GM19463 (cell line): ENCODE measurements around the gene SGO2.

Source experiments
- ATAC-seq: cut with Tn5 transposase; IDR thresholded peaks from one replicate; pipeline ENCODE4 v1.9.1; 2021; ENCODE audit warnings: mild to moderate bottlenecking, moderate library complexity; ENCODE audit not compliant: unreplicated experiment

SGO2 gene, protein sequence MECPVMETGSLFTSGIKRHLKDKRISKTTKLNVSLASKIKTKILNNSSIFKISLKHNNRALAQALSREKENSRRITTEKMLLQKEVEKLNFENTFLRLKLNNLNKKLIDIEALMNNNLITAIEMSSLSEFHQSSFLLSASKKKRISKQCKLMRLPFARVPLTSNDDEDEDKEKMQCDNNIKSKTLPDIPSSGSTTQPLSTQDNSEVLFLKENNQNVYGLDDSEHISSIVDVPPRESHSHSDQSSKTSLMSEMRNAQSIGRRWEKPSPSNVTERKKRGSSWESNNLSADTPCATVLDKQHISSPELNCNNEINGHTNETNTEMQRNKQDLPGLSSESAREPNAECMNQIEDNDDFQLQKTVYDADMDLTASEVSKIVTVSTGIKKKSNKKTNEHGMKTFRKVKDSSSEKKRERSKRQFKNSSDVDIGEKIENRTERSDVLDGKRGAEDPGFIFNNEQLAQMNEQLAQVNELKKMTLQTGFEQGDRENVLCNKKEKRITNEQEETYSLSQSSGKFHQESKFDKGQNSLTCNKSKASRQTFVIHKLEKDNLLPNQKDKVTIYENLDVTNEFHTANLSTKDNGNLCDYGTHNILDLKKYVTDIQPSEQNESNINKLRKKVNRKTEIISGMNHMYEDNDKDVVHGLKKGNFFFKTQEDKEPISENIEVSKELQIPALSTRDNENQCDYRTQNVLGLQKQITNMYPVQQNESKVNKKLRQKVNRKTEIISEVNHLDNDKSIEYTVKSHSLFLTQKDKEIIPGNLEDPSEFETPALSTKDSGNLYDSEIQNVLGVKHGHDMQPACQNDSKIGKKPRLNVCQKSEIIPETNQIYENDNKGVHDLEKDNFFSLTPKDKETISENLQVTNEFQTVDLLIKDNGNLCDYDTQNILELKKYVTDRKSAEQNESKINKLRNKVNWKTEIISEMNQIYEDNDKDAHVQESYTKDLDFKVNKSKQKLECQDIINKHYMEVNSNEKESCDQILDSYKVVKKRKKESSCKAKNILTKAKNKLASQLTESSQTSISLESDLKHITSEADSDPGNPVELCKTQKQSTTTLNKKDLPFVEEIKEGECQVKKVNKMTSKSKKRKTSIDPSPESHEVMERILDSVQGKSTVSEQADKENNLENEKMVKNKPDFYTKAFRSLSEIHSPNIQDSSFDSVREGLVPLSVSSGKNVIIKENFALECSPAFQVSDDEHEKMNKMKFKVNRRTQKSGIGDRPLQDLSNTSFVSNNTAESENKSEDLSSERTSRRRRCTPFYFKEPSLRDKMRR

DNA sequence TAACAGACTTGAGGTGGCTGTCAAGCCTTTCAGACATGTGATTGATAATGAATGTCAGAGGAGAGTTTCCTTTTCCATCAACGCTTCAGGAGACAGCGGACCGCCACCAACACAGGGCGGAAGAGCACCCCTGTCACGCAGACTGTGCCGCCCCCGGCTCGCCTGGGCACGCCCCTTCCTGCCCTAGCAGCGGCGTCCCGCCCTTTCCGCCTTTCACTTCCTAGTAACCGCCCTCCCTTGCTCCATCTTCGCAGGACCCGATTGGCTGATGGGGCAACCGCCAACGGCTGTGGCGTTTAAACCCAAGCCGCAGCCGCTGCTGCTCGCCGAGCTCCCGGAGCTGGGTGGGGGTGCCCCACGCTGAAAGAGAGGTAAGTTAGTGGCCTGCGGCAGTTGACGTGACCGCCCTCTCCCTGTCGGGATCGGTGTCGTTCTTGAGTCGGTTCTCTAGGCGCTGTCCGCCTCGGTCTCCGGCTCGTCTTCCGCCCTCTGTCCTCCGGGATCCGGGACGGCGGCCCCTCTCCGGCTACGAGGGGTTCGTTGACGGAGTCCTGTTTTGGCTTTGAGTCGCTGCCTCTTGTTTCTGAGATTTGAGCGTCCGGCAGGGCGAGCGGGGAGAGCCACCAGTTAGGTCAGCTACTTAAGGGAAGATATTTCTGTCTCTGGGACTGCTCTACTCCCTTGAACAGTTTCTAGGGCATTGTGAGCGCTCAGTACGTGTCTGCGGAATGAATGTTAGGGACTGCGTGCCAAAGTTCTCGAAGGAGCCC is at the start of gene SGO2:
TSS of gene SGO2 (plus strand) at position 326 of the 770 bp plus-strand sequence. CDS start 6,769 bp downstream, outside the sequence.
- ATAC-seq = peak; percentile 100

DNA sequence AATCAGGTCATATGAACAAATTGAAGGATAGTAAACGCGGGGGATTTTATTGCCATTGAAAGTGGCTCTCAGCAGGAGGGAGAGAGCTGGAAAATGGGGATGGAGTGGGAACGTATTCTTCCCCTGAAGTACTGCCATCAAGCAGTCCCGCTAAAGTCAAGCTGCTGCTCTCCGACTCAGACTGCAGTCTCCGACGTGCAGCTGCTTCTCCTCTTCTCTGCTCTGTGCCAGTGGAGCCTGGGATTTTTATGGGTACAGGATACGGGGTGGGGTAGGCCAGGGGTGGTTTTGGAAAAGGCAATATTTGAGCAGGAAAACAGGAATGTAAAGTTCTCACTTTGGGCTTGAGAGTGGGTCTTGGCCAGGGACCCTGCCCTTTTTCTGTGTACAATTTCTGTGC is 49.2 kb upstream of the SGO2 start:
- no peak for ATAC-seq

GRCh38 chr2:200477667-200478131 is 48.3 kb upstream of the SGO2 start:
- ATAC-seq = no peak

- ATAC-seq = no peak
Observed at GRCh38 chr2:200479692-200480265, 46.2 kb upstream of the SGO2 start.

GRCh38 chr2:200482194-200482593 is 43.8 kb upstream of the SGO2 start:
- ATAC-seq = peak; percentile 61

GRCh38 chr2:200483729-200484198 is 42.2 kb upstream of the SGO2 start:
- peak; percentile 57 for ATAC-seq

DNA sequence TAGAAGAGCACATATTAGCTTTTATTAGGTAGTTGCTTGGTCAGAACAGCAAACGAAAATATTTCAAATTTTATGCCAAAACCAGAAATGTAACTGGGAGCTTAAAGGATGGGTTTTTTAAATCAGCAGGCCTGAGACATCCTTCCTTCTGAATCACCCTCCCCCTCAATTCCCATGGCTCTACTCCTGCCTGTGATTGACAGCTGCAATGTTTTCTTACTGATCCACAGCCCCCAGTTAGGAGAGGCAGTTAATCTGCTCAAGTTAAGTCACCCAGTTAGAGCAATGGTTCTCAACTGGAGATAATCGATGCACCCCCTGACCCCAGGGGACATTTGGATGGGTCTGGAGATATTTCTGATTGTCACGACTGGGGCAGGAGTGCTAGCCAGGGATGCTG is 41.1 kb upstream of the SGO2 start:
- no peak for ATAC-seq

GRCh38 chr2:200486529-200486928 is 39.5 kb upstream of the SGO2 start:
- no peak for ATAC-seq

GRCh38 chr2:200488169-200488568 is 37.8 kb upstream of the SGO2 start:
- ATAC-seq = no peak

DNA sequence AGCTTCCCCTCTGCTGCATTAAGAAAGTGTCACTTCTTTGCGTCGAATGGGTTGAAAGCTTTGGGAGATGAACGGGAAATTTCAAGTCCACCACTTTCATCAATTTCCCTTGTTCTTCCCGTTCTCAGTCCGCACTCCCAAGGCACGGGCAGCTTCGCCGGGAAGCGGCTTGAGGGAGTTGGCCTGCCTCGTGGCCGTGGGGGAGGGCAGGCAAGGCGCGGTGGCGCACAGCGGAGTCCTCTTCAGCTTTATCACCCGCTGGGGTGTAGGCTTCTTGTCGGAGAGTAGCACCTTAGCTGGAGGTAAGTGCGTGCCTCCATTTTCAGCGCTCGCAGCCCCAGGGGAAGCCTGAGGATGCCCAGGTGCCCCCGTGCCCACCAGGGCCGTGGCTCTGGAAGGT is 36.0 kb upstream of the SGO2 start:
- ATAC-seq = no peak

DNA sequence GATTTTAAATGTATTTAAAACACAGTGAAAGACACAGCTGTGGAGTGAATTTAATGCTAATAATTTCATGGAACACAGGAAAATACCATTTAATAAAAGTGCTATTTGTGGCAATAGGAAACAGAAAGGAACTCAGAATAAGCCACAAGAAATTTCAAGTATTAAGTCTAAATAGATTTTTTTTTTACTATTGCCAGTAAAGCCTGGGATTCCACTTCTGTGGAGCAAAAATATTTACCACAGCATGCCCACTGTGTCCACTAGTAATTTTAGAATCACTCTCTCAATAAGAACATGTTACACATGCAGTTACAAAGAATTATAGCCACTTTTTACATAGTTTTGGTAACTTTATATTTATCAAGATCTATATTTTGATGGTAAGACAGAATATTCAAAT is 33.4 kb upstream of the SGO2 start:
- ATAC-seq = no peak

GRCh38 chr2:200494048-200494447 is 32.0 kb upstream of the SGO2 start:
- ATAC-seq = no peak

GRCh38 chr2:200496696-200497095 is 29.3 kb upstream of the SGO2 start:
- no peak for ATAC-seq

DNA sequence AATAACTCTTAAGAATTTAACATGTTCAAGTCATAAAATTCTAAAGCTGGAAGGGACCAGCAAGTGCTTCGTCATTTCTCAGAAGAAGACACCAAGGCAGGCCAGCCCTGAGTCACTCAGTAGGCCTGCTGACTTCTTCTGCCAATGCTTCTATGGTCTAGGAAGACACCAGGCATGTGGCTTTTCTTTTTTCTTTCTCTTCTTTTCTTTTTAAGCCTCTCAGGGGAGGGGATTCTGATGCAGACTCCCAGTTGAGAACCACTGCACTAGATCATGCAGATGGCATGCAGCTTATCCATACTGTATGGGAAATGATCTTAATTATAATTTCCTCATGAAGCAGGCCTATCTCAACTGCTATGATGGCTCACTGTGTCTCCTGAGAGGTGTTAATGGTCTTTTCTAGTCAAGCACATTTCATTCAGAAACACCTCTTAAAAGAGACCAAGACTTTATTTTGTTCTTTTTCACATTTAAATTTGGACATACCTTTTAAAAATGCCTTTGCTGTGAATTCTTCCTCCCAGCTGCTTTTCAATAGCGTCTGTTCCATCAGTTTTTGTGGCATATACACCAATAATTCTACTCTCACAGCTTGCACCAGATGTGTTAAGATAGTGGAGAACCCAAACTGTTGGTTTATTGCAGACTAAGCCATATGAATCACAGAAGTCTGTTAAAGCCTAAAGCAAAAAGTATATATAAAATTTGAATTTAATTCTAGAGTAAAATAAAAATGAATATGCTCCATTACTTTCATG is 27.4 kb upstream of the SGO2 start:
- ATAC-seq = no peak

- no peak for ATAC-seq
Observed at GRCh38 chr2:200502196-200502595, 23.8 kb upstream of the SGO2 start.

GRCh38 chr2:200506679-200507078 is 19.3 kb upstream of the SGO2 start:
- no peak for ATAC-seq

DNA sequence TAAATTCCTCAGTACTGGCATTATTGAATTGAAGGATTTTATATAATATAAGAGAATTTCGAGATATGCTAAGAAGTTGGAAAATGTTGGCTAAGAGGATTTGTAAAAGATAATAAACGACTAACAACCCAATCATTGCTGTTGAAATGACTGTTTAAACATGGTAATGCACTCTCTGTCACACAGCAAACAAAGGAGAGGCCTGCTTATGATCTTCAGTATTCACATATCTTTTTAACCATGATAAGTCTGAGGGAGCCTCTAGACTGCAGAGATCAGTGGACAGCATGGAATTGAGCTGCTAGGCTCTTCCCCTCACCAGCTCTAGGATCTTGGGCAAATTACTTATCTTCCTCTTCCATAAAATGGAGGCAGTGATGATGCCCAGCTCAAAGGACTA is 18.8 kb upstream of the SGO2 start:
- ATAC-seq = no peak

DNA sequence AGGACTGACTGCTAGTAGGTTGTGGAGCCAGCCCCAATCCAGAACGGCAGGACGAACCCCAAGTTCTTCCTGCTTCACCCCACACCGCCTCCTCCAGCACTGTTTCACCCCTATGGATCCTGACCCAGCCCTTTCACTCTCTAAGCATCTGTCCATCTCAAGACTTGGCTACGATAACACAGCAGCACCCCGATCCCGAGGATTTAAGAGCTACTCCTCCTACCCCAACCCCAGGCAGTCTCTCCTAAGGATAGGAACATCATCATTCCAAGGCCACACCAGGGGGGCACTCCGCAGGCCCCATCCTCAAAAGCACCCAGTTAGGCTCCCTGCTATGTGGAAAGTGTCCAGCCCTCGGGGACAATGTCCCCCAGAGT is 16.8 kb upstream of the SGO2 start:
- peak; percentile 2 for ATAC-seq
